Mesenchymal stem cell (in vitro differentiated cells and primary cell): ENCODE measurements around the gene SFRP4.

ENCODE experiments used
- DNase-seq: peaks from one replicate; pipeline ENCODE4 v3.0.0-alpha.2; 2013
- H2AFZ ChIP-seq: one replicate; pipeline ENCODE4 v1.6.1; 2013; ENCODE audit warnings: low read depth, mild to moderate bottlenecking, control low read depth, inconsistent platforms, low read length, moderate library complexity
- H2AK5ac ChIP-seq: 2 replicates; pipeline ENCODE4 v1.6.1; 2013; ENCODE audit warnings: low read length, moderate library complexity, mild to moderate bottlenecking, inconsistent platforms; ENCODE audit not compliant: severe bottlenecking
- H2BK120ac ChIP-seq: one replicate; pipeline ENCODE4 v1.6.1; 2013; ENCODE audit warnings: low read depth, mild to moderate bottlenecking, inconsistent platforms, low read length, moderate library complexity
- H2BK12ac ChIP-seq, 2 experiments: one replicate each; pipeline ENCODE4 v1.6.1; 2013; ENCODE audit warnings: inconsistent platforms in 2 of 2, low read length in 2 of 2, mild to moderate bottlenecking in 2 of 2, moderate library complexity in 2 of 2, control low read depth in 1 of 2
- H2BK15ac ChIP-seq: one replicate; pipeline ENCODE4 v1.6.1; 2013; ENCODE audit warnings: mild to moderate bottlenecking, low read depth, inconsistent platforms; ENCODE audit not compliant: poor library complexity, severe bottlenecking
- H2BK5ac ChIP-seq: 2 replicates; pipeline ENCODE4 v1.6.1; 2013; ENCODE audit warnings: low read depth, mild to moderate bottlenecking, low read length, control low read depth, inconsistent platforms; ENCODE audit not compliant: poor library complexity, severe bottlenecking
- H3K14ac ChIP-seq, 2 experiments: one replicate each; pipeline ENCODE4 v1.6.1; 2013; ENCODE audit warnings: inconsistent platforms in 2 of 2, low read length in 2 of 2, control low read depth in 1 of 2, mild to moderate bottlenecking in 1 of 2, moderate library complexity in 1 of 2
- H3K18ac ChIP-seq, 2 experiments: one replicate each; pipeline ENCODE4 v1.6.1; 2013; ENCODE audit warnings: inconsistent platforms in 2 of 2, low read length in 2 of 2, control low read depth in 1 of 2, low read depth in 1 of 2, mild to moderate bottlenecking in 1 of 2
- H3K23ac ChIP-seq, 2 experiments: one replicate each; pipeline ENCODE4 v1.6.1; 2013; ENCODE audit warnings: inconsistent platforms in 2 of 2, low read length in 2 of 2, mild to moderate bottlenecking in 2 of 2, moderate library complexity in 2 of 2, control low read depth in 1 of 2
- H3K27ac ChIP-seq: 2 replicates; pipeline ENCODE4 v1.5.1; 2013; ENCODE audit warnings: mild to moderate bottlenecking, moderate library complexity, low read length, control low read depth, inconsistent platforms; ENCODE audit not compliant: poor library complexity, severe bottlenecking
- H3K27me3 ChIP-seq, 2 experiments: 2 replicates each; pipeline versions ENCODE4 v1.6.1 to v1.7.0; 2013; ENCODE audit warnings: low read length in 2 of 2, mild to moderate bottlenecking in 2 of 2, moderate library complexity in 2 of 2, control low read depth in 1 of 2, inconsistent platforms in 1 of 2; ENCODE audit not compliant: control insufficient read depth in 1 of 2, insufficient read depth in 1 of 2
- H3K36me3 ChIP-seq, 2 experiments: 2 replicates each; pipeline versions ENCODE4 v1.6.1 to v1.7.0; 2013; ENCODE audit warnings: low read length in 2 of 2, control low read depth in 1 of 2, inconsistent platforms in 1 of 2, low read depth in 1 of 2, mild to moderate bottlenecking in 1 of 2; ENCODE audit not compliant: insufficient read depth in 2 of 2, control insufficient read depth in 1 of 2
- H3K4ac ChIP-seq, 2 experiments: one replicate each; pipeline ENCODE4 v1.6.1; 2013; ENCODE audit warnings: inconsistent platforms in 2 of 2, low read length in 2 of 2, mild to moderate bottlenecking in 2 of 2, moderate library complexity in 2 of 2, control low read depth in 1 of 2, low read depth in 1 of 2
- H3K4me1 ChIP-seq: 2 replicates; pipeline ENCODE4 v1.6.1; 2013; ENCODE audit warnings: low read depth, low read length, control low read depth; ENCODE audit not compliant: control insufficient read depth, insufficient read depth
- H3K4me2 ChIP-seq: 2 replicates; pipeline ENCODE4 v1.6.1; 2013; ENCODE audit warnings: low read length, mild to moderate bottlenecking, inconsistent platforms; ENCODE audit not compliant: poor library complexity, severe bottlenecking
- H3K4me3 ChIP-seq, 2 experiments: 2 replicates each; pipeline versions ENCODE4 v1.5.1 to v1.7.0; 2013; ENCODE audit warnings: low read length in 2 of 2, mild to moderate bottlenecking in 2 of 2, control low read depth in 1 of 2, low read depth in 1 of 2; ENCODE audit not compliant: insufficient read depth in 1 of 2
- H3K79me1 ChIP-seq: replicated peaks from 2 replicates; pipeline ENCODE4 v1.6.1; 2013; ENCODE audit warnings: mild to moderate bottlenecking, control low read depth, low read length, inconsistent platforms; ENCODE audit not compliant: poor library complexity, severe bottlenecking
- H3K9ac ChIP-seq: 2 replicates; pipeline ENCODE4 v1.7.0; 2013; ENCODE audit warnings: mild to moderate bottlenecking, low read length, moderate library complexity
- H3K9me3 ChIP-seq: 2 replicates; pipeline ENCODE4 v1.7.0; 2013; ENCODE audit warnings: mild to moderate bottlenecking, low read length; ENCODE audit not compliant: control insufficient read depth
- H4K8ac ChIP-seq: one replicate; pipeline ENCODE4 v1.6.1; 2013; ENCODE audit warnings: inconsistent platforms, mild to moderate bottlenecking, low read length, moderate library complexity
- H4K91ac ChIP-seq: one replicate; pipeline ENCODE4 v1.6.1; 2013; ENCODE audit warnings: mild to moderate bottlenecking, low read length, inconsistent platforms
- WGBS: methylation state at CpG from one replicate; pipeline ENCODE4 v1.1.7; 2013; ENCODE audit warnings: mixed read lengths; 5-methylcytosine and 5-hydroxymethylcytosine counted together

SFRP4 gene

GRCh38 chr7:37947941-37948210, 31.3 kb upstream of the SFRP4 start:
- Histone ChIP-seq H4K8ac (peak overlapping the region; percentile 39), H3K9me3 (no peaks in the 10 kb centered on the region), H3K4ac (no peak overlapping the region), H3K18ac (no peak overlapping the region), H3K36me3 (peaks cover 0 to 37% of the 10 kb centered on the region in 2 experiments), H2AFZ (no peak overlapping the region), H2BK15ac (no peak overlapping the region), H3K4me3 (no peak overlapping the region), H3K79me1 (peaks cover 7% of the 10 kb centered on the region), H2BK5ac (no peak overlapping the region), H2BK12ac (no peak overlapping the region), H3K9ac (no peak overlapping the region), H3K4me1 (peaks cover 7% of the 10 kb centered on the region), H3K23ac (no peak overlapping the region), H3K14ac (no peak overlapping the region), H2BK120ac (no peak overlapping the region), H2AK5ac (no peak overlapping the region), H3K27me3 (no peaks in the 10 kb centered on the region), H3K27ac (no peak overlapping the region), H3K4me2 (no peak overlapping the region), H4K91ac (no peak overlapping the region)
- 83% methylated on average over 7 of the region's 7 CpGs for WGBS
- DNase-seq = no peak

- Histone ChIP-seq H3K79me1 (peaks cover 7% of the 10 kb centered on the region), H2AK5ac (no peak overlapping the region), H3K18ac (no peak overlapping the region), H3K4me2 (no peak overlapping the region), H4K91ac (no peak overlapping the region), H3K9ac (no peak overlapping the region), H2BK5ac (no peak overlapping the region), H3K4ac (no peak overlapping the region), H3K27me3 (no peaks in the 10 kb centered on the region), H2AFZ (no peak overlapping the region), H2BK12ac (no peak overlapping the region), H3K36me3 (peaks cover 0 to 33% of the 10 kb centered on the region in 2 experiments), H3K14ac (no peak overlapping the region), H3K4me3 (no peak overlapping the region), H3K9me3 (no peaks in the 10 kb centered on the region), H3K27ac (no peak overlapping the region), H3K23ac (no peak overlapping the region), H2BK120ac (no peak overlapping the region), H2BK15ac (no peak overlapping the region), H3K4me1 (peaks cover 8% of the 10 kb centered on the region), H4K8ac (peak overlapping the region; percentile 39)
- WGBS = 93% methylated on average over 7 of the region's 7 CpGs
- no peak for DNase-seq
These were observed 30.7 kb upstream of the SFRP4 start for GRCh38 chr7:37947138-37947940.

DNA sequence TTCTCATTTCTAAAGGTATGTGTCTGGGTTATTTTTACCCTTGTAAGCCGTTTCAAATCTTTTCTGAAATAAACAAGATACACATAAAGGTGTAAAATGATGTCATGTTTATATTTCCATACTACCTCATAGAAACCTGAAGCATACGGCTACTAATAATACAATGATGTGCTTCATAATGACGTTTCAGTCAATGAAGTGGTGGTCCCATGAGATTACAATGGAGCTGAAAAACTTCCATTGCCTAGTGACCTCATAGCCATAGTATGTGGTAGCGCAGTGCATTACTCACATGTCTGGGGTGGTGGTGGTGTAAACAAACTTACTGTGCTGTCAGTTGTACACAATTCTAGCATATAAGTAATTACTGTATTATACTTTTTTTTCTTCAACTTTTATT, 28.7 kb upstream of the SFRP4 start:
- Histone ChIP-seq H3K36me3 (peaks cover 0 to 16% of the 10 kb centered on the region in 2 experiments), H3K14ac (no peak overlapping the region), H3K9me3 (no peaks in the 10 kb centered on the region), H4K8ac (no peak overlapping the region), H2BK12ac (no peak overlapping the region), H3K4ac (no peak overlapping the region), H3K9ac (no peak overlapping the region), H3K4me1 (peaks cover 8% of the 10 kb centered on the region), H3K79me1 (peaks cover 7% of the 10 kb centered on the region), H3K27ac (no peak overlapping the region), H4K91ac (no peak overlapping the region), H3K27me3 (no peaks in the 10 kb centered on the region), H3K4me3 (no peak overlapping the region), H3K23ac (no peak overlapping the region), H2BK5ac (no peak overlapping the region), H2AK5ac (no peak overlapping the region), H2BK120ac (no peak overlapping the region), H2BK15ac (no peak overlapping the region), H3K18ac (no peak overlapping the region), H3K4me2 (no peak overlapping the region), H2AFZ (no peak overlapping the region)
- WGBS = 13% methylated on average over 3 of the region's 4 CpGs
- peak; percentile 74 for DNase-seq

GRCh38 chr7:37944737-37945054, 28.1 kb upstream of the SFRP4 start:
- no peak overlapping the region for H2BK5ac ChIP-seq
- no peak overlapping the region for H3K4me2 ChIP-seq
- H2BK15ac ChIP-seq = no peak overlapping the region
- no peak overlapping the region for H3K23ac ChIP-seq
- 60% methylated on average over 2 of the region's 2 CpGs for WGBS
- H3K9ac ChIP-seq = no peak overlapping the region
- H3K79me1 ChIP-seq = peaks cover 7% of the 10 kb centered on the region
- no peak overlapping the region for H2BK12ac ChIP-seq
- no peak overlapping the region for H3K4ac ChIP-seq
- no peak for DNase-seq
- no peaks in the 10 kb centered on the region for H3K27me3 ChIP-seq
- no peak overlapping the region for H2AK5ac ChIP-seq
- H3K4me3 ChIP-seq = no peak overlapping the region
- H3K27ac ChIP-seq = no peak overlapping the region
- H3K18ac ChIP-seq = no peak overlapping the region
- H4K91ac ChIP-seq = no peak overlapping the region
- no peaks in the 10 kb centered on the region for H3K9me3 ChIP-seq
- H3K36me3 ChIP-seq = peaks cover 0 to 9% of the 10 kb centered on the region in 2 experiments
- no peak overlapping the region for H2AFZ ChIP-seq
- no peak overlapping the region for H4K8ac ChIP-seq
- no peak overlapping the region for H3K14ac ChIP-seq
- H2BK120ac ChIP-seq = no peak overlapping the region
- peaks cover 8% of the 10 kb centered on the region for H3K4me1 ChIP-seq
